SIG-M5 treated with dmso at 0.1 percent for 504 hours (cell line): ENCODE results near the gene SYF2.

Experiments
- DNase-seq: peaks from one replicate; lab custom pipeline; 2025; ENCODE audit not compliant: unreplicated experiment; lab: John Stamatoyannopoulos, UW

SYF2 gene

DNA sequence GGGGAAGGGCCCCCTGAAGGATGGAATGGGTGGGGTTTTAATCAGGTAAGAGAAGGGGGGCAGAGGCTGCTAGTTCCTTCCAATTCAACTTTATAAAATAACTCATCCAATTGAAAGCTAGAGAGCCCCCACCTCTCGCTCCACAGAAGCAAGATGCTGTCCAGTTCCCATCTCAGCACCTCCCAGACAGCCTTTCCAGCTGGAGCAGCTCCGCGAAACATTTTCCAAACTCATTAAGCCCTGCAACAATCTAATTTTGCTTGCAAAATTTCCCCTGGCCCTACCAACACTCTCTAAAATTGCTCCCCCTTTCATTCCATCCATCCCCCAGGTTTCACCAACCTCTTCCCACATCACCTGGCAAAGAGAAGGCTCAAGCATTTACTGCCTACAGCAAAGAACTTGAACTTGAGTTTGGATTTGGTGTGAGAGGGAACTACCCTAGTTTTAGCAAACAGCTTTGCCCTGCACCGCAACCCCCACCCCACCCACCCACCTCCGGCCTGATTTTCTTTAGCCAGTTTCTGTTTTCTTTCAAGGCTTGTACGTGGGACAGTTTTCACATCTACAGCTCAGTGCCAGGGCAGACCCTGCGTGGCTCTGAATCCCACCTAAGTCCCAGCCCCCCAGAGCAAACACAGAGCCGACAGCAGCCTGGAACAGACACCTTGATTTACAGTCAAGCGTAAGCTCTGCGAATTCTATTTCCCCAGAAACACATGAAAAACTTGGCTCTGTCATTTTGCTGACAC, 46.7 kb downstream of the SYF2 start:
- DNase-seq: no peak

DNA sequence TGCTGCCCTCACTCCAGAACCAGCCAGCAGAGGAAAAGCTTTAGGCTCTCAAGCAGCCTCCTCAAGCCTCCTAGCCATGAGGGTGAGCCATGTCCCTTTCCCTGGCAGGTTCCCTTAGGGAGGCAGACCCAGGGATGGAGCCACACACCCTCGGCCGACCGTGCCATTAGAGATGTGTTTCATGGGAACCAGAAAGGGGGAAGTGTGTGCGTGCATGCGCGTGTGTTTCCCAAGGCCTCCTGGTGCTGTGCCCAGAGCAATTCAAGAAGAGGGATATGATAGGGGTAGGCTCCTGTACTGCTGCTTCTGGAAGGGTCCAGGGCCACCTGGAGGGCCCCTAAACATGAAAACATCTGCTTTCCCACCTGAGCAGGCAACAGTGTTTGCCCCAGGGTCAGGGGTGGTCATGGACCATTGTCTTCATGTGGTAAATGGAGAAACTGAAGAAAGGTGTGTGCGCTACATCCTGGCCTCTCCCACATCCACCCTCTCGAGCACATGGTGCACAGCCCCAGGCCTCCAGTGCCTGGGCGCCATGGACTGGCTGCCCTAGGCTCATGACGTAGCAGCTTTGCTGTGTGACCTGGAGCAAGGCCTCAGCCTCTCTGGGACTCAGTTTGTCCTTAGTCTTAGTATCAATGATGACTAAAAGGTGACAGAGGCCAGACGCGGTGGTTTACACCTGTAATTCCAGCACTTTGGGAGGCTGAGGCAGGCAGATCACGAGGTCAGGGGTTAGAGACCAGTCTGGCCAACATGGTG, 48.1 kb downstream of the SYF2 start:
- DNase-seq: no peak

DNA sequence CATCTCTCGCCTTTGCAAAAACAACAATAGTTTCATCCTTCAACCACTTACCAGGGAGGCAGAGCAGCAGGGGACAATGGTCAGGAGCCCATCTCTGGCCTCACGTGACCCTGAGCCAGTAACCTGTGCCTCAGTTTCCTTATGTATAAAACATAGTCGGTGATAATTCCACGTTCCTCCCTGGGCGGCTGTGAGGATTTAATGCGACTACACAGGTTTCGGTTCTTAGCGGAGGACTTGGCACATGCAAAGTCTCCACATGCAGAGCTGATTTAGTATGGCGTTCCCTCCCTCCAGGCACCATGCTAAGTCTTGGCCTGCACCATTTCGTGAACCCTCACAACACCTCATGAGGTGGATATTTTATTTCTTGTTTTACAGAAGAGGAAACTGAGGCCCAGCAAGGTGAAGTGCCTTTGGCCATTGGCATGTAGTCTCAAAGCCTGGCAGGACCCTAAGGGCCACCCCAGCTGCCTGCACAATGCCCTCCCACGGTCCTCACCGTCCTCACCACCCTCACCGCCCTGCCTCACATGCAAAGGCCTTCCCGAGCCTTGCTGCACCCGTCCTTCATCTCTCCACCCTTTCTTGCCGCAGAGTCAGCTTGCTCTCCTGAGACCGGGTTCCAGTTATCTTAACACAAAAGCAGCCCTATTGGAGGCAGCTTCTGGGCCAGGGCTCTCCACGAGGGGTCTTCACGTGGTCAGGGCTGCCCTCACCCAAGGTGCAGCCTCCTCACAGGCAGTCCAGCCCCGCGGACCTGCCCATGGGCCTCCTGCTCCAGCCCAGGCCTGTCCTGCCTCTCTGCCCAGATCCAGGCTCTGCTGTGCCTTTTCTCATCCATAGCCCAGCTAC, 48.9 kb downstream of the SYF2 start:
- no peak for DNase-seq

DNA sequence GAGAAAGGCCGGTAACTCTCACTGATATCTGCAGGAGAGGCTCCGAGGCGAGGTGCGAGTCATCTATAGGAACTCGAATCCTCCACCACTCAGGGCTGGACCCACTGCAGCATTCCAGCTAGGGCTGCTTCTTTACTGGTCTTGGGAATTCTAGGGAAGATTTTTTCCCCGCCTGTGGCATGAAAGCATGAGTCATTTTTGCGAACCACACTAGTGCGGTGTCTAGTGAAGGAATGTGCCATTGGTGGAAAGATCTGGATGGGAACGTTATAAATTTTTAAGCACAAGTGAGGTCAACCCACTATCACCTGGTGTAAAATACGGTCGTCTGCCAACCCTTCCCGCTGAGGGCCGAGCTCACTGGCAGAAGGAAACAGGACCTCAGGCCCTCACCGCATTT, 49.7 kb downstream of the SYF2 start:
- no peak for DNase-seq

DNA sequence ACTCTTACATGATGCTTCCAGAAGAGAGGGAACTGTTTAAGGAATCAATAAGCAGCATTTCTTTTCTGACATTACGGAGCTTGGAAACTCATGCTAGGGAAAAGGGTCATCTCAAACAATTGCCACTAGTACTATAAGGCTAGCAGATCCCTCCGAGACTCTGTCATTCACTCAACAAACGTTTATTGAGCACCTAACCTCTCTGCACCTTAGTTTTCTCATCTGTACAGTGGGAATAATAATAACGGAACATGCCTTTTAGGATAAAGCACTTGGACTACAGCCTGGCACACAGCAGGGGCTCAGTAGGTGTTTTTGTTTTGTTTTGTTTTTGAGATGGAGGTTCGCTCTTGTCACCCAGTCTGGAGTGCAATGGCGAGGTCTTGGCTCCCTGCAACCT, 51.3 kb downstream of the SYF2 start:
- no peak for DNase-seq

DNA sequence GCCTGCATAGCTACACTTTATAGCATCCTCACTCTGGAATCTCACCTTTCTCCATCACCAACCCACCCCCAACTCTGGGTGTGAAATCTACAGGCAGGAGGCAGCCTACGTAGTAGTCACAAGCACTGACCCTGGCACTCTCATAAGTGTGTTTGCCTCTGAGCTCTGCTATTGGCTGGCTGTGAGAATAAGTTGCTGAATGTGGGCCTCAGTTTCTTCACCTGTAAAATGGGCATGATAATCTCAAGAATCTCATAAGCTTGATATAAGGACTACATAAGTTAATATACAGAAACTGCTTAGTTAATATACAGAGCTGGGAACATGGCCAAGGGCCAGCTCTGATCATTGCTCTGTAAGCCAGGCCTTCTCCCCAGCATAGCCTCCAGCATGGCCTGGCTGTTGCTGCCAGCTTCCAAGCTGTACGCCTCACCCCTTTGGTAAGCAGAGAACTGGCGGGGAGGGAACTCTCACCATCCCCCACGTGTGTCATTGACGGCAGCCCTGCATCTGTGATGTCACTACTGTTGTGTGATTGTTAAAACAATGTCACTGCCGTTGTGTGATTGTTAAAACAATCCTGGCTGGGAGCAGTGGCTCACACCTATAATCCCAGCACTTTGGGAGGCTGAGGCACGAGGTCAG, 53.3 kb downstream of the SYF2 start:
- no peak for DNase-seq

DNA sequence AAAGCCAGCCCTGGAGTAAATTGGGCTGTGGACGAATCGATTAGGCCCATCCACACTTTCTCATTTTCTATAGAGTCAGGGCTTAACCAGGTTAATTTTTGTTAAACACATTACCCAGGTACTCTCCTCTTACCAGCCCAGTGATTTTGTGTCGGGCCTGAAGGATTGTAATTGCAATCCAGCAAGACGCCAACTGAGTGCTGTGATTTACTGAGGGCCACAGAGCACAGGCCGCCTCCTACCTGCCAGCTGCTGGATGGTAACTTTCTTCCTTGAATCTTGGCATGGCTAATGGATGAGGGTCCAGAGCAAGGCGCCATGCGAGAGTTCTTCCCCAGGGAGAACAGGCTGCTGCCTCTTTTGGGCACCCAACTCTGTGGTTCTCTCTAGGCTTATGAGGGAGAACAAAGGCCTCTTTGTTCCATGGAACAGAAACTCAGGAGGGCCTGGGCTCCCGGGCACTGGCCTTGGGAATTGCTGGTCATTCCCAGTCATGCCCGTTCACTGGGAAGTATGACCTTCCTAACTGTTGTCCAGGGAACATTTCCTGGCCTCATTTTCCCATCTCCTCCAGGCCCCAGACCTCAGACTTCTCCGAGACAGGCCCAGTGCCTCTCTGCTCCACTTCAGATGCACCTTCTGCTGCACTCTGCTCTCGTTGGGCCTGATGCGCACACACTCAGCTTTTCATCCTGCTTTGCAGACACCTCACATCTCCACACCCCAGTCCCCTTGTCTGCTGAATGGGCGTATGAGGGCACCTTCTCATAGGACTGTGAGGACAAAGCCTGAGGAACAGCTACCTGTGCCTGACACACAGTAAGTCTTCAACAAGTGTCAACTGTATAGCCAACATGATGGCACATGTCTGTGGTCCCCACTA, 57.3 kb downstream of the SYF2 start:
- no peak for DNase-seq

DNA sequence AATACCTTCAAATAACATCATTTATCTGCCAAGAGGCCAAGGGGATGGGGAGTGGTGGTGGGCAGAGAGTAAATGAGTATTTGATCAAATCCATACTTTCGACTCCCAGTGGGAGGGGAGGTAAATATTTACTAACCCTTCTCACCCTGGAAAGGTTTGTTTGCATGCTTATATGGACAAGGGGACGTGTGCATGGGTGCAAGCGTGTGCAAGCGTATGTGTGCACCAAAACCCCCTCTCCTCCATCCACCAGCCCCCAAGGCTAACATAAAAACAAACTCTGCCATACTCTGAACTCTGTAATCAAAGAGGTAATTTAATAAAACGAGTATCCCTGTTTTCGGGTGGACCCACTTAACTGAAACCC, 58.0 kb downstream of the SYF2 start:
- no peak for DNase-seq

DNA sequence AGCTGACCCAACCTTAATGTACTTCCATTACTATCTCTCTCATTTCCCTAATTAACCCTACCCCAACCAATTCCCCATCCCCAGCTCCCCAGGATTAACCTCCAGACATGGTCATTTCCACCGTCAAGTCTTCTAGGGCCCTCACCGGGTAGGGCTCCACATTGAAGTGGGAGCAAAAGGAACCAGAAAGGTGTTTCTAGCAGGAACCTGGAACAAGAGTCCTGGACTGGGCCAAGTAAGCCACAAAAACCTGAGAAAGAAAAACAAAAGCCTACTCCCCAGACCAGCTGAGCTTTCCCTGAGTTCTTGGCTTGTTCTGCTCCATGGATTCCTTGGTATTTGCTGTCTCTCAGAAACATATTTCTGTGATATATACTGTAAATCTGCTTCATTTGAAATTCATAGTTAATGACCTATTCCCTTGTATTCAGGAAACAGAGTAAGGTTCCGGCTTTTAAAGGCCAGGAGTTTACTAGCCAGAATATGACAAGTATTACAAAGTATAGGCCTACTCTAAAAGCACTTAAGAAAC, 58.4 kb downstream of the SYF2 start:
- DNase-seq: no peak
